GM12874 (cell line): ENCODE data around the gene CLNK.

ENCODE experiments used
- TF ChIP-seq, protein P1 (sequence below): IDR thresholded peaks from 2 replicates; pipeline ENCODE4 v1.5.1; 2011; ENCODE audit warnings: low read depth, mild to moderate bottlenecking, control low read depth, low read length, moderate library complexity; ENCODE audit not compliant: insufficient read depth

Gene CLNK

DNA sequence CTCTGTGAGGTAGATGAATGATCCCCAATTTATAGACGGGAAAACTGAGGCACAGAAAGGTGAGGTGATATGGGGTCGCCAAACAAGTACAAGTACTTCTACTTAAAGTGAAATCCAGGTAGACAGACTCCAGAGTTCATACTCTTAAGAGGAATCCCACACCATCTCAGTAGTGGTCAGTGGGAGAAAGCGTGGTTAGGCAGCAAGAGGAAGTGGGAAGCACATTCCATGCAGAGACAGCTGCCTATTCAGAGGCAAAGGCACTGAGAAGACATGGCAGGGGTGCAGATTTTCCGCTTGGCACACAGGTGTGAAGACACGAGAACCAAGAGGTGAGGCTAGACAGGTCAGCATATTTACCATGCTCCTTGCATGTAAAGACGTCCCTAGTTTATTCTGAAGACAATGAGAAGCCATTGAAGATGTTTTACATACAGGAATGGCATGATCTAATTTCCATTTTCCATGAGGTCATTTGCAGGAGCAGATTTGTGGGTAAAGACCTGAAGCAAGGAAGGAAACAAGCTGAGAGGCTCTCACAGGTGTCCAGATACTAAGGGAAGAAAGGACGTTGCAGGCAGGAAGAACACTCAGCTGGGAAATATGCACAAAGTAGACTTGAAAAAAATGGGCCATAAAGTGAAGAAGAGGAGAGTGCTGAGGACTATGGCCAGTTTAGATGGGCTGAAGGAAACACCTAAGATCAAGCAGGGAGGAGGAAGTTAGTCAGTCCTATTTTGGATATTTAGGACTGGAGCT is 17.3 kb upstream of the CLNK start:
- TF ChIP-seq, protein P1, sequence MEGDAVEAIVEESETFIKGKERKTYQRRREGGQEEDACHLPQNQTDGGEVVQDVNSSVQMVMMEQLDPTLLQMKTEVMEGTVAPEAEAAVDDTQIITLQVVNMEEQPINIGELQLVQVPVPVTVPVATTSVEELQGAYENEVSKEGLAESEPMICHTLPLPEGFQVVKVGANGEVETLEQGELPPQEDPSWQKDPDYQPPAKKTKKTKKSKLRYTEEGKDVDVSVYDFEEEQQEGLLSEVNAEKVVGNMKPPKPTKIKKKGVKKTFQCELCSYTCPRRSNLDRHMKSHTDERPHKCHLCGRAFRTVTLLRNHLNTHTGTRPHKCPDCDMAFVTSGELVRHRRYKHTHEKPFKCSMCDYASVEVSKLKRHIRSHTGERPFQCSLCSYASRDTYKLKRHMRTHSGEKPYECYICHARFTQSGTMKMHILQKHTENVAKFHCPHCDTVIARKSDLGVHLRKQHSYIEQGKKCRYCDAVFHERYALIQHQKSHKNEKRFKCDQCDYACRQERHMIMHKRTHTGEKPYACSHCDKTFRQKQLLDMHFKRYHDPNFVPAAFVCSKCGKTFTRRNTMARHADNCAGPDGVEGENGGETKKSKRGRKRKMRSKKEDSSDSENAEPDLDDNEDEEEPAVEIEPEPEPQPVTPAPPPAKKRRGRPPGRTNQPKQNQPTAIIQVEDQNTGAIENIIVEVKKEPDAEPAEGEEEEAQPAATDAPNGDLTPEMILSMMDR = no peak

DNA sequence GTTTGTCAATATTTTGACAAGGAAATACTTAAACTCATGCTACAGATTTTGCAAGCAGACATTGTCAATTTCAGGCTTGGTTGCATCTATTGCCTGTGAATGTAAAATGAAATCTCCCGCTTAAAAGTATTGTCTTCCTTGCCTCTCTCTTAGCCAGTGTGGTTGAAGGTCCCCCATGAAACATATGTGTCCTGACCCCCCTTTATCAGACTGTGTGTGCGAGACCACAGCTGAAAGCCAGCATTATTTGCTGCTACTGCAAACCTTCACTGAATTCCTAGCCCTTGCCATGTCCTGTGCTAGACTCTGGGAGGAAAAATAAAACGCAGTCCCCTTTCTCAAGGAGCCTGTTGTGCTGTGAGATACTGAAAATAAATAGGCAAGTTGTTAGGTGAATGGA is 16.6 kb upstream of the CLNK start:
- TF ChIP-seq, protein P1 = no peak

DNA sequence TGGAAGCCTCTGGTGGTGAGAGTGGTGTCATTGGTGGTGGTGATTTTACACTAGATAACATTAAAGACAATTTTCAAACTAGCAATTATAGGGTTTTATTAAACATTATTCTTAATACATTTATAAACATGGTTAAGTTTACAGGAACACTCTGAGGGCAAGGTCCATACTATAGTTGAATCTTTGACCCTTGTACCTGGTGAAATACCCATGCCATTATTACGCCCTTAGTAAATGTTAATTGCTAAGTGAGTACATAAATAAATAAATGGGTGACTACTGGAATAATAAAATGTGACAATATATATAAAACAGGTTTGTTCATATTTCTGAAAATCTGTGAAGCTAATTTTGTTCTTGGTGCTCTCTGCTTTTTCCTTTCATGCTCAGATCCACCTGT is 13.6 kb upstream of the CLNK start:
- TF ChIP-seq, protein P1 = no peak

DNA sequence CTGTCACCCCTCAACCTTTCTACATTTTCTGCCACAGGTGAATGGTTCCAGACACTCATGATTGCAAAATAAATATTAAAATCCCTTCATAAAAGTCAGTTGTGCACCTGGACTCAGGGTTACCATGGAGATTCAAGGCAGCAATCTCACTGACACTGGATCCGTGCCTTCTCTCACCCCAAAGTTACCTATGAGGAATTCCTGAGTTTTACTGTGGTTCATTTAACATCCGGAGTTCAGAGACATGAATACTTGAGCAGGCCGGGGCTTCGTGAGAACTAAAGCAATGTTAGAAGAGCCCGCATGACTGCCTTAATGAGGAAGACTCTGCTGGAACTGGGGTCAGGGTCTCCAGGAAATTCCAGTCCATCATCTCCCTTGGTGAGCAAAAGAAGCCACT is 12.5 kb upstream of the CLNK start:
- TF ChIP-seq, protein P1 = no peak

DNA sequence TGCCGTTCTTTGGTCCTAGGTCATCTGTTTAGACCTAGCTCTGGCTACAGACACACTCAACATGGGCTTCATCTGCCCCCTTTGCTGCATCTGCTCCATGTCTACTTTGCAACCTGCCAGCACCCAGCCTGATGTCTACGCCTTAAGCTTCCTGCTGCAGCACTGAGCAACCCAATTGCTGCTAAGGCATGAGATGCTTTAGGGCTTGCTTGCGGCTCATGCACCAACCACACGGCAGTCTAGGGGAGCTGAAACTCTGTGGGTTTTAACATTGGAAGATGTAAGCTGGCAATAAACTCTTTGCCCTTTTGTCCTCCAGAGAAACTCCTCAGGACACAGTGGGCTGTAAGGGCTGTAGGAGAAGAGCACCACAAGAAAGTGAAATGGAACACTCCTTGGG is 11.7 kb upstream of the CLNK start:
- TF ChIP-seq, protein P1 = no peak

DNA sequence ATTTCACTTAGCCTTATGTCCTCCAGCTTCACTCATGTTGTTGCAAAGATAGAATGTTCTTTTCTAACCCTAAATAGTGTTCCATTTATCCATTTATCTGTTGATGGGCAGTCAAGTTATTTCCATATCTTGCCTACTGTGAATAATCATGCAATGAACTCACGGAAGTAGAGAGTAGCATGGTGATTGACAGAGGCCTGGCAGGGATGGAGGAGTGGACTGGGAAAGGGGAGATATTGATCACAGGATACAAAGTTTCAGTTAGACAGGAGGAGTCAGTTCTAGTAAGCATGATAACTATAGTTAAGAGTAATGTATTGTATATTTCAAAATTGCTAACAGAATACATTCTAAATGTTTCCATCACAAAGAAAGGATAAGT is 10.3 kb upstream of the CLNK start:
- TF ChIP-seq, protein P1 = no peak

DNA sequence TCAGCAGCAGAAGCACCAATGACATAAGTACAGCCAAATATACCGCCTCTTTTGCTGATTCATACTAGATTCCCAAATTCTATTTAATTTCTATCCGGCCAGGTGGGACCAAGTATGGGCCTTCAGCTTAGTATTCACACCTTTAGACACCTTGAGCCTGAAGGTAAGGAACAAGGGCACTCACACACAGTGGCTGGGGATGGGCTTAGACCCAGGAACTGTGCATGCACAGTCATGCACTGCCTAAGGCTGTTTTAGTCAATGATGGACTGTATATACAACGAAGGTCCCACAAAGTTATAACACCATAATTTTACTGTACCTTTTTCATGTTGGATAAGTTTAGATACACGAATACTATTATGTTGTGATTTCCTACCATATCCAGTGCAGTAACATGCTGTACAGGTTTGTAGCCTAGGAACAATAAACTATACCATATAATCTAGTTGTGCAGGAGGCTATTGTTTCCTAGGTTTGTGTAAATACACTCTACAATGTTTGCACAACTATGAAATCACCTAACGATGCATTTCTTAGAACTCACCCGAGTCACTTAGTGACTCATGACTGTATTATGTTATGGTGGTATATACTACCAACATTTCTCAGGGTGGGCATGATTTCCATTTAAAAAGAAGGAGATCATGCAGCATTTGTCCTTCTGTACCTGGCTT is 9.7 kb upstream of the CLNK start:
- TF ChIP-seq, protein P1 = no peak
